ENCODE data around the gene PRSS37.

The PRSS37 gene

DNA sequence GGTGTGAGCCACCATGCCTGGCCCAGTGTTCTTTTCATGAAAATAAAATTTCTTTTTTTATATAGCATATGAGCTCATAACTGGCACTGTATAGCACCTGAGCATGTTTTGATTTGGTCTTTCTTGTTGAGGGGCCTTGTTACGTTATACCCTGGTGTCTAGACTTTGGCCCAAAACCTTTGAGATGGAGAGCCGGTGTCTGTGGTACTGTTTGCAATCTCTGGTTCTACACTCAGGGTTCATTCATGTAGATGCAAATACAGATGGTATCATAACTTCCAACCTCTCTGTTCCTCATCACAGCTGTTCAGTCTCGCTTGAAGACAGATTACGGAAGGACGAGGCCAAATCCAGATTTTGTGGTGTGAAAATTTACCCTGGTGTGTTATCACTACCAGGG, 51.4 kb downstream of the PRSS37 start, which contains the start of gene TAS2R5:
TSS of gene TAS2R5 (plus strand) at position 301 of the 400 bp plus-strand sequence. CDS start 145 bp downstream, outside the sequence.
- no peak for FAIRE-seq
- DNase-seq (ENCODE audit: insufficient read length, low spot score), result no peak
- TF ChIP-seq, protein P1, sequence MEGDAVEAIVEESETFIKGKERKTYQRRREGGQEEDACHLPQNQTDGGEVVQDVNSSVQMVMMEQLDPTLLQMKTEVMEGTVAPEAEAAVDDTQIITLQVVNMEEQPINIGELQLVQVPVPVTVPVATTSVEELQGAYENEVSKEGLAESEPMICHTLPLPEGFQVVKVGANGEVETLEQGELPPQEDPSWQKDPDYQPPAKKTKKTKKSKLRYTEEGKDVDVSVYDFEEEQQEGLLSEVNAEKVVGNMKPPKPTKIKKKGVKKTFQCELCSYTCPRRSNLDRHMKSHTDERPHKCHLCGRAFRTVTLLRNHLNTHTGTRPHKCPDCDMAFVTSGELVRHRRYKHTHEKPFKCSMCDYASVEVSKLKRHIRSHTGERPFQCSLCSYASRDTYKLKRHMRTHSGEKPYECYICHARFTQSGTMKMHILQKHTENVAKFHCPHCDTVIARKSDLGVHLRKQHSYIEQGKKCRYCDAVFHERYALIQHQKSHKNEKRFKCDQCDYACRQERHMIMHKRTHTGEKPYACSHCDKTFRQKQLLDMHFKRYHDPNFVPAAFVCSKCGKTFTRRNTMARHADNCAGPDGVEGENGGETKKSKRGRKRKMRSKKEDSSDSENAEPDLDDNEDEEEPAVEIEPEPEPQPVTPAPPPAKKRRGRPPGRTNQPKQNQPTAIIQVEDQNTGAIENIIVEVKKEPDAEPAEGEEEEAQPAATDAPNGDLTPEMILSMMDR (IDR thresholded peaks at IDR 0.05; ENCODE audit: insufficient read depth, missing control alignments), result no peak

DNA sequence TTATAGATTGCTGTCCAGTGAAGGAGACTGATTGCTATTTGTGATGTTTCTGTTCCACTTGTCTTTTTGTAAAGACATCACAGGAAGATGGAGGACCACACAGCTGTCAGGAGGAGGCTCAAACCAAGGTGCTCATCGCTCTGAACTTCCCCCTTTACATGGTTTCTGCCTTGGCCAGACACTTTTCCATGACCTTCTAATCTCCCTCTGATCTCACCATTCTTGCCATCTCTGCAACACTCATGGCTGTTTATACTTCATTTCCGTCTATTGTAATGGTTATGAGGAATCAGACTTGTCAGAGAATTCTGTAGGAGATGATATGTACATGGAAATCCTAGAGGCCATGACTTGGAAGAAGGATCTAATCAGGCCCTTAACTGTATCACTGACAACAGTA, 53.0 kb downstream of the PRSS37 start:
- TF ChIP-seq, protein P1 (IDR thresholded peaks at IDR 0.05; ENCODE audit: insufficient read depth, missing control alignments), result no peak

More for the DNA sequence above, 53.0 kb downstream of the PRSS37 start:
- FAIRE-seq, result no peak
- no peak for DNase-seq (ENCODE audit: insufficient read length, low spot score)

Data from D721Med (cell line).